SW 1271 (cell line): ENCODE data around the gene KIFC1.
"Not testable (repeated sequence)": the region's sequence is repeated elsewhere in the genome, so short reads cannot be mapped to it uniquely, and the experiment has no call there.

ENCODE experiments used
- DNase-seq, 2 experiments: peaks; one replicate each; lab custom pipeline; 2025; lab: John Stamatoyannopoulos, UW

The KIFC1 gene

DNA sequence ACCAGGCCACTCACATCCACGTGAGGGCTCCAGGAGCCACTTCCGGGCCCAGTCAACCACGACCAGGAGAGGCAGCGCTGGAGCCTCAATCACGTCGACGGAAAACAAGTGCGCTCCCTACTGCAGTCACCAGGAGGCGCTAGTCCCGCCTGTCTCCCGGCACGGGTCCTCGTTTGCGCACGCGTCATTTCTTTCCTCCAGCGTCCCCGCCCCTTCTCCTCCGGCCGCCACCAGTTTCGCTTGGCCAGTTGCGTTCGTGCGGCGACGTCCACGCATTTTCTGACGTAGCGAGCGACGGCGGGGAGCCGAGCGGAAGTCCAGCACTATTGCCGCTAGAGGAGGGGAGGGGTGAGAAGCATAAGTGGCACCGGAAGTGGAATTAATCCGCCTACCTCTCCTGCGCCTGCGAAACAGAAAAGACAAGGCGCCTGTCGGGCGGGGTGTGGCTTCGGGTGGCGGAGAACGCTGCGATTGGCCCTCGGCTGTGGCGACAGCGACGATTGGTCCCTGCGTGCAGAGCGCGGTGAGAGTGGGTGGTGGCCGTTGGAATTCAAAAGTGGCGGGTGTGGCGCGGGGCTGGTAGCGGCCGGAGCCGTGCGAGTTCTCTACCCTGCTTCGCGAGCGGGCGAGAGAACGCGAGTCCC lies at the start of gene KIFC1:
KIFC1 (plus strand) TSS at position 546 of the 644 bp plus-strand sequence. CDS start 163 bp downstream, outside the sequence.
- DNase-seq: peak; percentile 99 to 100

- not testable (repeated sequence) for DNase-seq
Observed at GRCh38 chr6:33343606-33343952, 48.0 kb upstream of the KIFC1 start.

GRCh38 chr6:33343953-33344611 lies 47.5 kb upstream of the KIFC1 start:
- DNase-seq: no peak

GRCh38 chr6:33344701-33345697 lies 46.6 kb upstream of the KIFC1 start:
- DNase-seq: peak; percentile 16 to 57

GRCh38 chr6:33346972-33347371 lies 44.7 kb upstream of the KIFC1 start:
- not testable (repeated sequence) for DNase-seq

DNA sequence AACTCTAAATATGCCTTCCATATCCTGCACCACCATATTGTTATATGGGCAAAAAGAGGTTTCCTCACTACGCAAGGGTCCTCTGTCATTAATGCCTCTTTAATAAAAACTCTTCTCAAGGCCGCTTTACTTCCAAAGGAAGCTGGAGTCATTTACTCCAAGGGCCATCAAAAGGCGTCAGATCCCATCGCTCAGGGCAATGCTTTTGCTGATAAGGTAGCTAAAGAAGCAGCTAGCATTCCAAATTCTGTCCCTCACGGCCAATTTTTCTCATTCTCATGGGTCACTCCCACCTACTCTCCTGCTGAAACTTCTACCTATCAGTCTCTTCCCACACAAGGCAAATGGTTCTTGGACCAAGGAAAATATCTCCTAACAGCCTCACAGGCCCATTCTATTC lies 43.8 kb upstream of the KIFC1 start:
- DNase-seq: no peak

GRCh38 chr6:33355860-33356259 lies 35.8 kb upstream of the KIFC1 start:
- not testable (repeated sequence) for DNase-seq

GRCh38 chr6:33356295-33356694 lies 35.3 kb upstream of the KIFC1 start:
- no peak for DNase-seq

GRCh38 chr6:33357160-33357871 lies 34.3 kb upstream of the KIFC1 start:
- not testable (repeated sequence) for DNase-seq

- no peak for DNase-seq
Observed at GRCh38 chr6:33359331-33359730, 32.3 kb upstream of the KIFC1 start.

DNA sequence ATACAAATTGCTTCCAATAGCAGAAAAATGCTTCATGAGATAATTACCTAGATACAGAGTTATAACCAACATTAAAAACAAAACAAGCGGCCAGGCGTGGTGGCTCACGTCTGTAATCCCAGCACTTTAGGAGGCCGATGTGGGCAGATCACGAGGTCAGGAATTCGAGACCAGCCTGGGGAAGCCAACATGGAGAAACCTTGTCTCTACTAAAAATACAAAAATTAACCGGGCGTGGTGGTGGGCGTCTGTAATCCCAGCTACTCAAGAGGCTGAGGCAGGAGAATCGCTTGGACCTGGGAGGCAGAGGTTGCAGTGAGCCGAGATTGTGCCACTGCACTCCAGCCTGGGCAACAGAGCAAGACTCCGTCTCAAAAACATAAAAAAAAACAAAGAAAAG lies 28.1 kb upstream of the KIFC1 start:
- DNase-seq: not testable (repeated sequence)

GRCh38 chr6:33364475-33365205 lies 27.0 kb upstream of the KIFC1 start:
- DNase-seq: not testable (repeated sequence)

- not testable (repeated sequence) for DNase-seq
Observed at GRCh38 chr6:33365206-33365971, 26.2 kb upstream of the KIFC1 start.

DNA sequence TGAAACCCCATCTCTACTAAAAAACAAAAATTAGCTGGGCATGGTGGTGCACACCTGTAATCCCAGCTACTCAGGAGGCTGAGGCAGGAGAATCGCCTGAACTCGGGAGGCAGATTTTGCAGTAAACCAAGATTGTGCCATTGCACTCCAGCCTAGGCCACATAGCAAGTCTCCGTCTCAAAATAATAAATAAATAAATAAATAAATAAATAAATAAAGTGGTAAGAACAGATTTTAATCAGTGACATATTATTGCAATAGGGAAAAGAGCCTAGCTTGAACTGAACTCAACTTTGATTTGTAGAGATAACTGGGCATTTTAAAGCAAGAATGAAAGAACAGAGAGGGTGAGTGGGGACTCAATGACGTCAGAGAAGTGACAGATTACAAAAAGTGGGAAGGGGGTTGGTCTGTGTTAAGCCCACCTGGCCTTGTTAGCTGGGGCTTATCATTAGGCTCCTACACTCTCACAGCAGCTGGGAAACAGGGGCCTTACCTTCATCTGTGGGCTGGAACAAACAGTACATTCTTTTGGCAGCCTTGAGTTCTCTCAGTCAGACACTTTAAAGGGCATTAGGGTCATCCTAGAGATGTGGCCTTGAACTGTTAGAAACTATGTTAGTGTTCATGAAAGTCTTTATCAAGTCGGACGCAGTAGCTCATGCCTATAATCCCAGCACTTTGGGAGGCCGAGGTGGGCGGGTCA lies 24.5 kb upstream of the KIFC1 start:
- DNase-seq: no peak

DNA sequence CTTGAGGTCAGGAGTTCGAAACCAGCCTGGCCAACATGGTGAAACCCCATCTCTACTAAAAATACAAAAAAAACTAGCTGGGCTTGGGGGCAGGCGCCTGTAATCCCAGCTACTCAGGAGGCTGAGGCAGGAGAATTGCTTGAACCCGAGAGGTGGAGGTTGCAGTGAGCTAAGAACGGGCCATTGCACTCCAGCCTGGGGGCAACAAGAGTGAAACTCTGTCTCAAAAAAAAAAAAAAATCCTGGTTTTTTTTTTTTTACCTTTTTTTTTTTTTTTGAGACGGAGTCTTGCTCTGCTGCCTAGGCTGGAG lies 24.0 kb upstream of the KIFC1 start:
- not testable (repeated sequence) for DNase-seq

GRCh38 chr6:33371901-33372300 lies 19.7 kb upstream of the KIFC1 start:
- not testable (repeated sequence) for DNase-seq

DNA sequence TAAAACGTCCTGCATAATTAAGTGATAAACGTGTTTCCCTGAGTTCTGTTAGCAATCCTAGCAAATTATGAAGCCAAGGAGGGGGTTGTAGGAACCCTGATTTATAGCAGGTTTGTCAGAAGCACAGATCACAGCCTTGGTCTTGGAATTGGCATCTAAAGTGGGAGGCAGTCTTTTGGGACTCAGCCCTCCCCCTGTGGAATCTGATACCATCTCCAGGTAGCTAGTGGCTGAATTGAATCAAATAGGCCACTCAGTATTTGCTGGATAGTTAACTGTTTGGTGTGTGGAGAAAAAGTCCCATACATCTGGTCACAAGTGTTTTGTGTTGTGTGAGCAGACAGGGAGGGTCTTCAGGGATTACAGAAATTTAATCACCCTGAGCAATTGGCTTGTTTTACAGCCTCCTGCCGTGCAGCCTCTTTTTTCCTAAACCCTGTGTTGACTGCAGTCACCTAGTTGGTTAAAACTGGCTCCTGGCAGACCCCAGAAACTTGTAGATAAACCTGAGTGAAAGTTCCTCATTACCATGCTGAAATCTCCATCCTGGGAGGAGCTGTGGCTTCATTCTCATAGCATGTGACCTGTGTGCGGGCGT lies 19.0 kb upstream of the KIFC1 start:
- DNase-seq: no peak

DNA sequence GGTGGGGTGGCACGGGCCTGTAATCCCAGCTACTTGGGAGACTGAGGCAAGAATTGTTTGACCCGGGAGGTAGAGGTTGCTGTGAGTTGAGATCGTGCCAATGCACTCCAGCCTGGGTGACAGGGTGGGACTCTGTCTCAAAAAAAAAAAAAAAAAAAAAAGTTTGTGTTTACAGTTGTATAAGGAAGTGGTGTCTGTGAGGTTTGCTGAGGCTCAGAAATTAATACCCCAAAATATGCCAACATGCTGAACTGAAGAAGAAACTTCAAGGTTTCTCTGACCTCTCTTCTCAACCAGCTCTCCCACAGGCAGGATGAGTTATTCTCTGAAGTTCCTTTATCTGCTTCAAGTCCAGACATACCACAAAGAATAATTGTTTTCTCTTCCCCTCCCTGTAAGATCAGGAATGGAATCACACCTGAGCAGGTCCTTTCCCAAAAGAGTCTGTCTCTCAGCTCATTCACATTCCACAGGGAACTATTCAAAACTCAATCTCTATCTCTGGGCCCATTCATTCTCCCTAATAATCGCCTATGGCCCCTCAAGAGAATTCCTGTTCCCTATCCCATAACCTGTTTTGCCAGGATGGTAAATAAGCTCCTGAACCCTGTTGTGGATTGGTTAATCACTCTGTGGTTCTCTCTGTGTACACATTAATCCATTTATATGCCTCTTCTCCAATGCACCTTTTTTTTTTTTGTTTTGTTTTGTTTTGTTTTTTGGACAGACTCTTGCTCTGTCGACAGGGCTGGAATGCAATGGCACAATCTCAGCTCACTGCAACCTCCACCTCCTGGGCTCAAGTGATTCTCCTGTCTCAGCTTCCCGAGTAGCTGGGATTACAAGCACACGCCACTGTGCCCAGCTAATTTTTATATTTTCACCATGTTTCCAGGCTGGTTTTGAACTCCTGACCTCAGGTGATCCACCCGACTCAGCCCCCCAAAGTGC lies 17.4 kb upstream of the KIFC1 start:
- DNase-seq: no peak
